NT2/D1 (cell line): Measurements from ENCODE around the gene B3GLCT.

Source experiments
- SUZ12 ChIP-seq: IDR thresholded peaks from 2 replicates; pipeline ENCODE4 v1.6.1; 2011; ENCODE audit not compliant: insufficient read length, insufficient read depth; ENCODE audit errors: extremely low read depth
- YY1 ChIP-seq: IDR thresholded peaks from 2 replicates; pipeline ENCODE4 v1.6.1; 2011; ENCODE audit not compliant: insufficient read length, insufficient read depth
- ZNF274 ChIP-seq: IDR thresholded peaks from 2 replicates; pipeline ENCODE4 v1.6.1; 2011; ENCODE audit warnings: mild to moderate bottlenecking, low read depth, low read length

DNA sequence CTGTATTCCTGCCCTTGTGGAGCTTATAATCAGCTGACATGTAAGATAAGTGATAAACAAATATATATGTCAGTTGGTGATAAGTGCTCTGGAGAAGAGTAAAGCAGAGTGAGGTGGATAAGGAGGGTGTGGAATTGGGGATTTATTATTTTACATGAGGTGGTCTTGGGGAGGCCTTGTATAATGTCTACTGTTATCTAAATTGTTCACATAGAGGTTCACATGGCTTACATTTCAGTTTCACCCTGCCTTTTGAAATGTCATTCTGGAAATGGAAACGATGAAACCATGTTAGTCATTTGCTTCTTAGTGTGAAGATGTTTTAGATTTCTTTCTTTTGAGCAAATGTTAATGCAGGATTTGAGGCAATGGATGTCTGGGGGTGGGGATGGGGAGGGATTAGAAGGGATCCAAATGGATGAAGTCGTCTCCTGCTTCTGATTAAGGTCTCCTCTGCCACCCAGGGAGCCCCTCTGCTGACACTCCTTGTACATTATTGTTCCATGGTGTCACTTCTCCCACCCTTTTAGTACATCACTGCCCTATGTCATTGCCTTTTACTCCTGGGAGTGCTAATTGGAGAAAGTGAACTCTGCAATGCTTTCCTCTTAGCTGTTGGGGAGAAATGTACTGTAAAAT is 14.0 kb downstream of the B3GLCT start:
- TF ChIP-seq YY1 (no peak), ZNF274 (no peak), SUZ12 (no peak)
